PC-9 (cell line): ENCODE results near the gene AFAP1. TPM values are rescaled to one million over a fixed set of nuclear protein-coding genes. Genes with fewer than 3 reads are reported as not detected.

Experiments
- BruUV-seq: library from RNA; stranded (reverse); fragments of 400-500 nt; replicated peaks from 2 replicates; lab custom pipeline; 2021; lab: Mats Ljungman, UMichigan
- CTCF ChIA-PET: fragments of 300-600 bp; sonication (Branson Sonifier 250); formaldehyde crosslinking; loops from one replicate; lab custom pipeline; 2022; ENCODE audit warnings: antibody characterized with exemption; lab: Charles Lee
- POLR2A ChIA-PET: fragments of 300-600 bp; sonication (Branson Sonifier 250); formaldehyde crosslinking; loops from one replicate; lab custom pipeline; 2022; ENCODE audit warnings: antibody characterized with exemption; ENCODE audit not compliant: unreplicated experiment; lab: Charles Lee
- DNase-seq, 2 experiments: peaks; one replicate each; pipeline versions ENCODE4 v3.0.0 to v3.0.0-alpha.2; 2015 to 2022; ENCODE audit warnings: mixed read lengths in 1 of 2
- H2AFZ ChIP-seq: fragments of 200-600 bp; sonication (generic); 2 replicates; pipeline ENCODE4 v1.8.1; 2017; ENCODE audit warnings: antibody characterized with exemption
- H3F3A ChIP-seq: fragments of 200-600 bp; sonication (generic); 2 replicates; pipeline ENCODE4 v1.8.1; 2017; ENCODE audit warnings: antibody characterized with exemption, mild to moderate bottlenecking, low read depth; ENCODE audit not compliant: insufficient read depth
- H3K27ac ChIP-seq: fragments of 200-600 bp; sonication (generic); 2 replicates; pipeline ENCODE4 v1.6.1; 2016; ENCODE audit warnings: mixed run types
- H3K27me3 ChIP-seq: fragments of 200-600 bp; sonication (generic); 2 replicates; pipeline ENCODE4 v1.6.1; 2016; ENCODE audit warnings: low read depth, mixed run types; ENCODE audit not compliant: insufficient read depth
- H3K36me3 ChIP-seq: fragments of 200-600 bp; sonication (generic); 2 replicates; pipeline ENCODE4 v1.6.1; 2016; ENCODE audit warnings: low read depth, mixed run types
- H3K4me1 ChIP-seq: fragments of 200-600 bp; sonication (generic); replicated peaks from 2 replicates; pipeline ENCODE4 v1.6.1; 2016; ENCODE audit warnings: mixed run types; ENCODE audit not compliant: insufficient read depth
- H3K4me2 ChIP-seq: fragments of 200-600 bp; sonication (generic); 2 replicates; pipeline ENCODE4 v1.6.1; 2017; ENCODE audit warnings: mixed run types
- H3K4me3 ChIP-seq: fragments of 200-600 bp; sonication (generic); 2 replicates; pipeline ENCODE4 v1.6.1; 2016; ENCODE audit warnings: mixed run types
- H3K79me2 ChIP-seq: fragments of 200-600 bp; sonication (generic); 2 replicates; pipeline ENCODE4 v1.6.1; 2017; ENCODE audit warnings: low read depth, mixed run types
- H3K9me2 ChIP-seq: fragments of 200-600 bp; sonication (generic); 2 replicates; pipeline ENCODE4 v1.8.1; 2017; ENCODE audit warnings: mild to moderate bottlenecking; ENCODE audit not compliant: insufficient read depth
- H3K9me3 ChIP-seq: fragments of 200-600 bp; sonication (generic); 2 replicates; pipeline ENCODE4 v1.8.1; 2016; ENCODE audit warnings: low read depth; ENCODE audit not compliant: insufficient read depth
- H4K20me1 ChIP-seq: fragments of 200-600 bp; sonication (generic); 2 replicates; pipeline ENCODE4 v1.8.1; 2017; ENCODE audit not compliant: insufficient read depth
- EZH2 ChIP-seq: fragments of 200-600 bp; sonication (generic); IDR thresholded peaks from 2 replicates; pipeline ENCODE4 v1.8.0; 2017; ENCODE audit warnings: antibody characterized with exemption, low read depth
- intact Hi-C: fragments of 100-400 bp; cut with micrococcal nuclease; formaldehyde crosslinking; loops from one replicate; pipeline ENCODE4 v1.10.0; 2022; ENCODE audit not compliant: unreplicated experiment
- total RNA-seq: library from RNA; stranded (reverse); gene quantifications from 2 replicates; pipeline ENCODE4 v1.2.3, GENCODE V29; 2021
- TF ChIP-seq, protein P1 (sequence below): fragments of 200-600 bp; sonication (generic); conservative IDR thresholded peaks from 2 replicates; pipeline ENCODE4 v1.6.1; 2017; ENCODE audit warnings: mixed run types, antibody characterized with exemption, mild to moderate bottlenecking, moderate library complexity

AFAP1 gene
- total RNA-seq, 1 experiment from 2014 or later, result 69.6 TPM

DNA sequence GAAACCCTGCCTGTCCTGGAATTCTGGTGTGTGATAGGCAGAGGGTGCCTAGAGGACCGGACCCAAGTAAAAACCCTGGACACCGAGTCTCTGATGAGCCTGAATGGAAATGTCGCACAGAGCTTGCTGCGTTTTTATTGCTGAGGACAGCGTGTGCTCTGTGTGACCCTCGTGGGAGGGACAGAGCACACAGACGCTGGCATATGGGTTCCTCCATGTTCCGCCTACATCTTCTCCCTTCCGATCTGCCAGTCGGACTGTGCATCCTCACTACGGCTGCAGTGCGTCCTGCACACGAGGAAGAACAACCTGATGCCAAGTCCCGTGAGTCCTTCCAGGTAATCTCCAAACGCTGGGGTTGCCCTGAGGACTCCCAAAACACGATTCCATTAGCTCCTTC lies 68.3 kb downstream of the AFAP1 start:
- POLR2A ChIA-PET, result no interaction called here
- H4K20me1 ChIP-seq, result peaks cover 9% of the 10 kb centered on the region
- peaks cover 32% of the 10 kb centered on the region for H3F3A ChIP-seq
- H3K4me3 ChIP-seq, result no peak overlapping the region
- no peaks in the 10 kb centered on the region for H3K9me2 ChIP-seq
- CTCF ChIA-PET, result no interaction called here
- H3K27ac ChIP-seq, result no peak overlapping the region
- no peak overlapping the region for H2AFZ ChIP-seq
- no peak for DNase-seq
- no peak overlapping the region for H3K4me2 ChIP-seq
- intact Hi-C loops, result loop anchor here (5.0 kb wide), 2 partner anchors 41 to 44 kb away; no protein-coding TSS in a partner anchor
- TF ChIP-seq EZH2, result no peak
- TF ChIP-seq, protein P1, sequence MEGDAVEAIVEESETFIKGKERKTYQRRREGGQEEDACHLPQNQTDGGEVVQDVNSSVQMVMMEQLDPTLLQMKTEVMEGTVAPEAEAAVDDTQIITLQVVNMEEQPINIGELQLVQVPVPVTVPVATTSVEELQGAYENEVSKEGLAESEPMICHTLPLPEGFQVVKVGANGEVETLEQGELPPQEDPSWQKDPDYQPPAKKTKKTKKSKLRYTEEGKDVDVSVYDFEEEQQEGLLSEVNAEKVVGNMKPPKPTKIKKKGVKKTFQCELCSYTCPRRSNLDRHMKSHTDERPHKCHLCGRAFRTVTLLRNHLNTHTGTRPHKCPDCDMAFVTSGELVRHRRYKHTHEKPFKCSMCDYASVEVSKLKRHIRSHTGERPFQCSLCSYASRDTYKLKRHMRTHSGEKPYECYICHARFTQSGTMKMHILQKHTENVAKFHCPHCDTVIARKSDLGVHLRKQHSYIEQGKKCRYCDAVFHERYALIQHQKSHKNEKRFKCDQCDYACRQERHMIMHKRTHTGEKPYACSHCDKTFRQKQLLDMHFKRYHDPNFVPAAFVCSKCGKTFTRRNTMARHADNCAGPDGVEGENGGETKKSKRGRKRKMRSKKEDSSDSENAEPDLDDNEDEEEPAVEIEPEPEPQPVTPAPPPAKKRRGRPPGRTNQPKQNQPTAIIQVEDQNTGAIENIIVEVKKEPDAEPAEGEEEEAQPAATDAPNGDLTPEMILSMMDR, result no peak
- H3K27me3 ChIP-seq, result no peaks in the 10 kb centered on the region
- peaks cover 15% of the 10 kb centered on the region; the same call in 1 of the 2 replicates for H3K36me3 ChIP-seq
- H3K9me3 ChIP-seq, result no peaks in the 10 kb centered on the region
- H3K79me2 ChIP-seq, result peaks cover 45% of the 10 kb centered on the region
- TSS peak; percentile 45 for BruUV-seq
- H3K4me1 ChIP-seq, result no peaks in the 10 kb centered on the region; the same call in 1 of the 2 replicates

DNA sequence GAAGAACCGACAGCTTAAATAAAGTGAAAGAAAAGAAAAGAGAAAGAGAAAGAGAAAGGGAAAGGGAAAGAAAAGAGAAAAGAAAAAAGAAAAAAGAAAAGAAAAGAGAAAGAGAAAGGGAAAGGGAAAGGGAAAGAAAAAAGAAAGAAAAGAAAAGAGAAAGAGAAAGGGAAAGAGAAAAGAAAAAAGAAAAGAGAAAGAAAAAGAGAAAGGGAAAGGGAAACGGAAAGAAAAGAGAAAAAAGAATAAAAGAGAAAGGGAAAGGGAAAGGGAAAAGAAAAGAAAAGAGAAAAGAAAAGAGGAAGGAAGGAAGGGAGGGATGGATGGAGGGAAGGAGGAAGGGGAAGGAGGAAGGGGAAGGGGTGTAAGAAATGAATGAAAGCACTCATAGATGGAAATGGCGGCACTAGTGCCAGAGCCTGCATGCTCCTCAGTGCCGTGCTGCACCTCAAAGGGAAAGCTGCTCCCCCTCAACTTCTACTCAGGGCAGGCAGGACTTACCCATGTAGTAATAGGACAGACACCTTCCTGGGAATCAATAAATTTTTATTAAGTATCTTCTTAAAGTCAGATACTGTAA lies 70.7 kb downstream of the AFAP1 start:
- BruUV-seq, result no TSS peak
- H3K4me2 ChIP-seq, result no peak overlapping the region
- ChIA-PET CTCF (interaction anchor here (0.6 kb wide), 1 partner anchor 13 kb away, joined by 3 read pairs; no protein-coding TSS in a partner anchor), POLR2A (no interaction called here)
- no peaks in the 10 kb centered on the region; the same call in 1 of the 2 replicates for H3K4me1 ChIP-seq
- intact Hi-C loops, result no loop called here
- H3K79me2 ChIP-seq, result peaks cover 43% of the 10 kb centered on the region
- no peaks in the 10 kb centered on the region for H3K27me3 ChIP-seq
- no peaks in the 10 kb centered on the region for H3K9me3 ChIP-seq
- no peak overlapping the region for H3K27ac ChIP-seq
- TF ChIP-seq EZH2, result no peak
- TF ChIP-seq, protein P1, result no peak
- H3K36me3 ChIP-seq, result peaks cover 19% of the 10 kb centered on the region; the same call in 1 of the 2 replicates
- no peak overlapping the region for H3K4me3 ChIP-seq
- H3F3A ChIP-seq, result peaks cover 20% of the 10 kb centered on the region; the same call in 1 of the 2 replicates
- H4K20me1 ChIP-seq, result peaks cover 4% of the 10 kb centered on the region; the same call in 1 of the 2 replicates
- H3K9me2 ChIP-seq, result no peaks in the 10 kb centered on the region
- H2AFZ ChIP-seq, result no peak overlapping the region
- DNase-seq, result no peak

DNA sequence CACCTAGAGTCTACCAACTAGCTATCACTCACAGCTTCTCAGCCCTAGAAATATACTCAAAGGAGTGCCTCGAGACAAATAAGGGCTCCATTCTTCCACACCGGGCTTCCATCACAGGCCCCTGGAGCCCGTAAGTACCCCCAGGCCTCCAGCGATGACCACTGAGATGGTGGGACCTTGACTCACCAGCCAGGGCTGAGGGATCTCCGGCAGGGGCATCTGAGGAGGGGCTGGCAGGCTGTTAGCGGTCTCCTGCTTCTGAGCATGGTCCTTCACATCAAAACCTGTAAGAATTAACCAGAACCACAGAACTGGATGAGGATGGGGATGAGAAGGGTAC lies 71.3 kb downstream of the AFAP1 start:
- Histone ChIP-seq H2AFZ (no peak overlapping the region), H3K4me1 (no peaks in the 10 kb centered on the region; the same call in 1 of the 2 replicates), H3K27ac (no peak overlapping the region), H3K9me3 (no peaks in the 10 kb centered on the region), H3K27me3 (no peaks in the 10 kb centered on the region), H3K9me2 (no peaks in the 10 kb centered on the region), H3K36me3 (peaks cover 19% of the 10 kb centered on the region; the same call in 1 of the 2 replicates), H3K4me3 (no peak overlapping the region), H4K20me1 (no peaks in the 10 kb centered on the region; the same call in 1 of the 2 replicates), H3K79me2 (peaks cover 43% of the 10 kb centered on the region), H3K4me2 (no peak overlapping the region), H3F3A (peaks cover 20% of the 10 kb centered on the region)
- TF ChIP-seq EZH2, result no peak
- TF ChIP-seq, protein P1, result no peak
- POLR2A ChIA-PET, result no interaction called here
- no TSS peak for BruUV-seq
- intact Hi-C loops, result no loop called here
- DNase-seq, result no peak
- CTCF ChIA-PET, result no interaction called here
